ENCODE results near the gene CYGB. TPM values are rescaled to one million over a fixed set of nuclear protein-coding genes. Genes with fewer than 3 reads are reported as not detected.
A peak's percentile ranks its signal among the peaks of the same experiment; 100 is the strongest.

Gene CYGB
- total and polyA plus RNA-seq, 2 of the 13 experiments (the other 11 are each of a cell fraction or from before 2014, with no cell fraction given): 18.9 to 27.1 TPM

GRCh38 chr17:76501018-76501826 is 36.3 kb downstream of the CYGB start, which contains the start of gene RHBDF2 (continued):
- TF ChIP-seq U2AF2 (IDR thresholded peaks at IDR 0.05; ENCODE audit: low read depth, low read length) (no peak), ZNF616 (CRISPR knock-in tag; IDR thresholded peaks at IDR 0.05; ENCODE audit: low read depth) (no peak), CREM (IDR thresholded peaks at IDR 0.05) (no peak), CREM (CRISPR knock-in tag; IDR thresholded peaks at IDR 0.05) (no peak), GATA4 (IDR thresholded peaks at IDR 0.05; ENCODE audit: borderline replicate concordance, low read depth) (peak; percentile 38), ARNT (IDR thresholded peaks at IDR 0.05) (no peak), ETV5 (CRISPR knock-in tag; IDR thresholded peaks at IDR 0.05; ENCODE audit: borderline replicate concordance) (no peak), ETV6 (CRISPR knock-in tag; conservative IDR thresholded peaks at IDR 0.05) (0 out of 2 replicates have a peak, but pooled peaks have one; percentile 41), ZNF446 (CRISPR knock-in tag; IDR thresholded peaks at IDR 0.05) (peak; percentile 89; the same call in 1 of the 2 replicates), ZNF552 (CRISPR knock-in tag; IDR thresholded peaks at IDR 0.05; ENCODE audit: borderline replicate concordance) (no peak), ZNF143 (CRISPR knock-in tag; IDR thresholded peaks at IDR 0.05) (no peak), EHMT2 (IDR thresholded peaks at IDR 0.05; ENCODE audit: borderline replicate concordance, low read depth, low read length) (no peak), SAP130 (CRISPR knock-in tag; IDR thresholded peaks at IDR 0.05; ENCODE audit: low read depth) (peak; percentile 89), TAF15 (IDR thresholded peaks at IDR 0.05; ENCODE audit: low read depth, low read length, poor library complexity, severe bottlenecking) (no peak), ZUFSP (CRISPR knock-in tag; IDR thresholded peaks at IDR 0.05; ENCODE audit: borderline replicate concordance) (no peak), ATM (IDR thresholded peaks at IDR 0.05; ENCODE audit: borderline replicate concordance) (no peak), KAT2B (IDR thresholded peaks at IDR 0.05; ENCODE audit: borderline replicate concordance, low read depth, low read length) (no peak), EED (CRISPR knock-in tag; IDR thresholded peaks at IDR 0.05) (peak; percentile 57; the same call in 1 of the 2 replicates), ZFP62 (CRISPR knock-in tag; IDR thresholded peaks at IDR 0.05) (no peak), KDM5A (IDR thresholded peaks at IDR 0.05; ENCODE audit: borderline replicate concordance, low read length) (no peak), ZNF10 (CRISPR knock-in tag; IDR thresholded peaks at IDR 0.05; ENCODE audit: borderline replicate concordance, low read depth) (no peak)
- TF ChIP-seq, protein P1, sequence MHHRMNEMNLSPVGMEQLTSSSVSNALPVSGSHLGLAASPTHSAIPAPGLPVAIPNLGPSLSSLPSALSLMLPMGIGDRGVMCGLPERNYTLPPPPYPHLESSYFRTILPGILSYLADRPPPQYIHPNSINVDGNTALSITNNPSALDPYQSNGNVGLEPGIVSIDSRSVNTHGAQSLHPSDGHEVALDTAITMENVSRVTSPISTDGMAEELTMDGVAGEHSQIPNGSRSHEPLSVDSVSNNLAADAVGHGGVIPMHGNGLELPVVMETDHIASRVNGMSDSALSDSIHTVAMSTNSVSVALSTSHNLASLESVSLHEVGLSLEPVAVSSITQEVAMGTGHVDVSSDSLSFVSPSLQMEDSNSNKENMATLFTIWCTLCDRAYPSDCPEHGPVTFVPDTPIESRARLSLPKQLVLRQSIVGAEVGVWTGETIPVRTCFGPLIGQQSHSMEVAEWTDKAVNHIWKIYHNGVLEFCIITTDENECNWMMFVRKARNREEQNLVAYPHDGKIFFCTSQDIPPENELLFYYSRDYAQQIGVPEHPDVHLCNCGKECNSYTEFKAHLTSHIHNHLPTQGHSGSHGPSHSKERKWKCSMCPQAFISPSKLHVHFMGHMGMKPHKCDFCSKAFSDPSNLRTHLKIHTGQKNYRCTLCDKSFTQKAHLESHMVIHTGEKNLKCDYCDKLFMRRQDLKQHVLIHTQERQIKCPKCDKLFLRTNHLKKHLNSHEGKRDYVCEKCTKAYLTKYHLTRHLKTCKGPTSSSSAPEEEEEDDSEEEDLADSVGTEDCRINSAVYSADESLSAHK (CRISPR knock-in tag; IDR thresholded peaks at IDR 0.05; ENCODE audit: borderline replicate concordance): 0 out of 2 replicates have a peak, but pooled peaks have one; percentile 62
- TF ChIP-seq, protein P2, sequence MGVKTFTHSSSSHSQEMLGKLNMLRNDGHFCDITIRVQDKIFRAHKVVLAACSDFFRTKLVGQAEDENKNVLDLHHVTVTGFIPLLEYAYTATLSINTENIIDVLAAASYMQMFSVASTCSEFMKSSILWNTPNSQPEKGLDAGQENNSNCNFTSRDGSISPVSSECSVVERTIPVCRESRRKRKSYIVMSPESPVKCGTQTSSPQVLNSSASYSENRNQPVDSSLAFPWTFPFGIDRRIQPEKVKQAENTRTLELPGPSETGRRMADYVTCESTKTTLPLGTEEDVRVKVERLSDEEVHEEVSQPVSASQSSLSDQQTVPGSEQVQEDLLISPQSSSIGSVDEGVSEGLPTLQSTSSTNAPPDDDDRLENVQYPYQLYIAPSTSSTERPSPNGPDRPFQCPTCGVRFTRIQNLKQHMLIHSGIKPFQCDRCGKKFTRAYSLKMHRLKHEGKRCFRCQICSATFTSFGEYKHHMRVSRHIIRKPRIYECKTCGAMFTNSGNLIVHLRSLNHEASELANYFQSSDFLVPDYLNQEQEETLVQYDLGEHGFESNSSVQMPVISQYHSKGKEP (CRISPR knock-in tag; IDR thresholded peaks at IDR 0.05): no peak
- TF ChIP-seq, protein P3, sequence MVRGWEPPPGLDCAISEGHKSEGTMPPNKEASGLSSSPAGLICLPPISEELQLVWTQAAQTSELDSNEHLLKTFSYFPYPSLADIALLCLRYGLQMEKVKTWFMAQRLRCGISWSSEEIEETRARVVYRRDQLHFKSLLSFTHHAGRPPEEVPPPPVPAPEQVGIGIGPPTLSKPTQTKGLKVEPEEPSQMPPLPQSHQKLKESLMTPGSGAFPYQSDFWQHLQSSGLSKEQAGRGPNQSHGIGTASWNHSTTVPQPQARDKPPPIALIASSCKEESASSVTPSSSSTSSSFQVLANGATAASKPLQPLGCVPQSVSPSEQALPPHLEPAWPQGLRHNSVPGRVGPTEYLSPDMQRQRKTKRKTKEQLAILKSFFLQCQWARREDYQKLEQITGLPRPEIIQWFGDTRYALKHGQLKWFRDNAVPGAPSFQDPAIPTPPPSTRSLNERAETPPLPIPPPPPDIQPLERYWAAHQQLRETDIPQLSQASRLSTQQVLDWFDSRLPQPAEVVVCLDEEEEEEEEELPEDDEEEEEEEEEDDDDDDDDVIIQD (CRISPR knock-in tag; IDR thresholded peaks at IDR 0.05; ENCODE audit: low read depth): no peak; the same call in 1 of the 2 replicates
